GM12801 (cell line): ENCODE measurements around the gene TARS2.

Source experiments
- TF ChIP-seq, protein P1 (sequence below): IDR thresholded peaks from one replicate; pipeline ENCODE4 v1.5.1; 2011; ENCODE audit warnings: control low read depth; ENCODE audit not compliant: insufficient read length; ENCODE audit errors: extremely low read depth

The TARS2 gene

DNA sequence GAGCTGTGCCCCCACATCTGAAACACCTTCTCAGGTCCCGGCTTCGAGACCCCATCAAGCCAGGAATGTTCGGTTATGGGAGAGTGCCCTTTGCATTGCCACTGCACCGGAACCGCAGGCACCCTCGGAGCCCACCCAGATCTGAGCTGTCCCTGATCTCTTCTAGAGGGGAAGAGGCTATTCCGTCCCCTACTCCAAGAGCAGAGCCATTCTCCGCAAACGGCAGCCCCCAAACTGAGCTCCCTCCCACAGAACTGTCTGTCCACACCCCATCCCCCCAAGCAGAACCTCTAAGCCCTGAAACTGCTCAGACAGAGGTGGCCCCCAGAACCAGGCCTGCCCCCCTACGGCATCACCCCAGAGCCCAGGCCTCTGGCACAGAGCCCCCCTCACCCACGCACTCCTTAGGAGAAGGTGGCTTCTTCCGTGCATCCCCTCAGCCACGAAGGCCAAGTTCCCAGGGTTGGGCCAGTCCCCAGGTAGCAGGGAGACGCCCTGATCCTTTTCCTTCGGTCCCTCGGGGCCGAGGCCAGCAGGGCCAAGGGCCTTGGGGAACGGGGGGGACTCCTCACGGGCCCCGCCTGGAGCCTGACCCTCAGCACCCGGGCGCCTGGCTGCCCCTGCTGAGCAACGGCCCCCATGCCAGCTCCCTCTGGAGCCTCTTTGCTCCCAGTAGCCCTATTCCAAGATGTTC, 66.3 kb downstream of the TARS2 start:
- TF ChIP-seq, protein P1, sequence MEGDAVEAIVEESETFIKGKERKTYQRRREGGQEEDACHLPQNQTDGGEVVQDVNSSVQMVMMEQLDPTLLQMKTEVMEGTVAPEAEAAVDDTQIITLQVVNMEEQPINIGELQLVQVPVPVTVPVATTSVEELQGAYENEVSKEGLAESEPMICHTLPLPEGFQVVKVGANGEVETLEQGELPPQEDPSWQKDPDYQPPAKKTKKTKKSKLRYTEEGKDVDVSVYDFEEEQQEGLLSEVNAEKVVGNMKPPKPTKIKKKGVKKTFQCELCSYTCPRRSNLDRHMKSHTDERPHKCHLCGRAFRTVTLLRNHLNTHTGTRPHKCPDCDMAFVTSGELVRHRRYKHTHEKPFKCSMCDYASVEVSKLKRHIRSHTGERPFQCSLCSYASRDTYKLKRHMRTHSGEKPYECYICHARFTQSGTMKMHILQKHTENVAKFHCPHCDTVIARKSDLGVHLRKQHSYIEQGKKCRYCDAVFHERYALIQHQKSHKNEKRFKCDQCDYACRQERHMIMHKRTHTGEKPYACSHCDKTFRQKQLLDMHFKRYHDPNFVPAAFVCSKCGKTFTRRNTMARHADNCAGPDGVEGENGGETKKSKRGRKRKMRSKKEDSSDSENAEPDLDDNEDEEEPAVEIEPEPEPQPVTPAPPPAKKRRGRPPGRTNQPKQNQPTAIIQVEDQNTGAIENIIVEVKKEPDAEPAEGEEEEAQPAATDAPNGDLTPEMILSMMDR, result no peak

DNA sequence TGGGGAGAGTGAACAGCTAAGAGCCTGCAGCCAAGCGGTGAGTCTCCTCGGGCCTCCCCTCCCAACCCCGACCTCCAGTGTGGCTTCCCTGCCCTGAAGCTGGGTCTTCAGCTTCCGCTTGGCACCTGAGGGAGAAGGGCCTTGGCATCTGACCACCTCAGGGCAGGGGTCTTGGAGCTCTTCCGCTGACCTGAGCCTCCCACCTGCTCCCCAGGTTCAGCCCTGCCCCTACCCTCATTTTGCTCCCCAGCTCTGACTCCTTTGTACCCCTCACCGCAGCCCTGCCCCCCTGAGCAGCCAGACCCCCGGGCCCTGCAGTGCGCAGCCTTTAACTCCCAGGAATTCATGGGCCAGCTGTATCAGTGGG, 66.8 kb downstream of the TARS2 start:
- TF ChIP-seq, protein P1, result no peak

DNA sequence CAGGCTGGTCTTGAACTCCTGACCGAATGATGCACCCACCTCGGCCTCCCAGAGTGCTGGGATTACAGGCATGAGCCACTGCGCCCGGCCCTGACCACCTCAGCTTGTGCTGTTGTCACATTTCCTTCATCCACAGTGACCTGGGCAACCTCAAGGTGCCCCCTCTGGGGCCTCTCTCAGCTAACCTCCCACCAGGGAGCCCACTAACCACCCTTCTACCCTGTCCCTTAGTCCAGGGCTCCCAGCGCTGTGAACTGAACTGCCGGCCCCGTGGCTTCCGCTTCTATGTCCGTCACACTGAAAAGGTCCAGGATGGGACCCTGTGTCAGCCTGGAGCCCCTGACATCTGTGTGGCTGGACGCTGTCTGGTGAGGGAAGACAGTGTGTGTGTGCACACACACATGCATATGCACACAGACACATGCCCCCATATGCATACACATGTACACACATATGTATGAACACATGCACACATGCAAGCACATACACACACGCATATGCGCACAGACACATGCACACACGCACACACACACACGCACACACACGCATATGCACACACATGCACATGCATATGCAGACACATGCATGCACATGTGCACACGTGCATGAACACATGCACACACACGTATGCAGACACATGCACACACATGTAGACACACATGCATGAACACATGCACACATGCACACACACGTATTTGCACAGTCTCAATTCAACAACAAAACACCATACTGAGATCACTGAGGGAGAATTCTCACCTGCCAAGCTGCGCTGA, 68.2 kb downstream of the TARS2 start:
- TF ChIP-seq, protein P1, result no peak

DNA sequence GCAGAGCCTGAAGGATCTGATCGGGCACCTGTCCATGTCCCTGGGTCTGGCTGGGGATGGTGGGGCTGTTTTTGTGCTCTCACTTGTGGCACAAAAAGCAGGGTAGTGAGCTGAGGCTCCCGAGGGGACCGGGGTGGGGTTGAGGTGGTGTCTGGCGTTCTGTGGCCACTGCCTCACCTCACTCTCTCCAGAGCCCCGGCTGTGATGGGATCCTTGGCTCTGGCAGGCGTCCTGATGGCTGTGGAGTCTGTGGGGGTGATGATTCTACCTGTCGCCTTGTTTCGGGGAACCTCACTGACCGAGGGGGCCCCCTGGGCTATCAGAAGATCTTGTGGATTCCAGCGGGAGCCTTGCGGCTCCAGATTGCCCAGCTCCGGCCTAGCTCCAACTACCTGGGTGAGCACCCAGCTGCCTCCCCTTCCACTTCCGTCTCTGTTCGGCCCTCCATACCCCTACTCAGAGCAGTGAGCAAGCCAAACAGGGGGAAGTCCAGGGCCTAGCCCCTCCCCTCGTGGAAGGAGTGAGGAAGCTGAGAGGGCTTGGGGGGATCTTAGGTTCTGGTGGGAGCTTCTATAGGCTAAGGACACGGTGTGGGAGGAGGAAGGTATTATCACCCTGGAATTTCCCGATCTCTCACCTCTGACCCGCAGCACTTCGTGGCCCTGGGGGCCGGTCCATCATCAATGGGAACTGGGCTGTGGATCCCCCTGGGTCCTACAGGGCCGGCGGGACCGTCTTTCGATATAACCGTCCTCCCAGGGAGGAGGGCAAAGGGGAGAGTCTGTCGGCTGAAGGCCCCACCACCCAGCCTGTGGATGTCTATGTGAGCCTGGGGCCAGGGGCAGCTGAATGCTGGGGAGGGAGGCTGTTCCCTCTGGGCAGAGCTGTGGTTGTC, 69.0 kb downstream of the TARS2 start:
- TF ChIP-seq, protein P1, result no peak

DNA sequence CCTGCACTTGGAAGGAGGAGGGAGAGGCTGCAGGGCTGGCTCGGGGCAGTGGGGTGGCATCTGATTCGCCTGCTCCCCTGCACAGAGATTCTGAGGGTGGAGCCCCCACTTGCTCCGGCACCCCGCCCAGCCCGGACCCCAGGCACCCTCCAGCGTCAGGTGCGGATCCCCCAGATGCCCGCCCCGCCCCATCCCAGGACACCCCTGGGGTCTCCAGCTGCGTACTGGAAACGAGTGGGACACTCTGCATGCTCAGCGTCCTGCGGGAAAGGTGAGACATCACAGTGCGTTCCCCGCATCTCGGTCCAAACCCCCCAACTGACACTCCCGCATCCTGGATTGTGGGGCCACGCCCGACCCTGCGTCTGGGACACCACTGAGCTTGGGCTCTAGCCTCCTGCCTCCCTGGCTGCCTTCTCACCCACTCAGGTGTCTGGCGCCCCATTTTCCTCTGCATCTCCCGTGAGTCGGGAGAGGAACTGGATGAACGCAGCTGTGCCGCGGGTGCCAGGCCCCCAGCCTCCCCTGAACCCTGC, 69.9 kb downstream of the TARS2 start:
- TF ChIP-seq, protein P1, result no peak
